ENCODE results near the gene TRIM15. TPM values are rescaled to one million over a fixed set of nuclear protein-coding genes. Genes with fewer than 3 reads are reported as not detected.

TRIM15 gene
- total and polyA plus RNA-seq, 8 donors: 0.12 to 0.35 (median 0.19) TPM; not detected in 3

Other genes starting within 250 kb of the TRIM15 start
- 100 to 1,000 TPM in 2 of 6 donors, 10 to 100 TPM in 4; 63.7 to 374 (median 79.2) TPM for gene HLA-A, start 221.0 kb upstream of the TRIM15 start, total RNA-seq
- 100 to 1,000 TPM; 220 to 350 TPM for gene HLA-A, start 221.0 kb upstream of the TRIM15 start, polyA plus RNA-seq
- gene POLR1H, start 102.3 kb upstream of the TRIM15 start, total RNA-seq: 10 to 100 TPM; 12.5 to 19.3 (median 13.5) TPM
- 10 to 100 TPM; 20.7 to 29.8 TPM for gene POLR1H, start 102.3 kb upstream of the TRIM15 start, polyA plus RNA-seq
- 10 to 100 TPM; 17.9 to 35.6 (median 23.8) TPM for gene PPP1R11, start 96.3 kb upstream of the TRIM15 start, total RNA-seq
- 10 to 100 TPM; 20.8 to 36.9 TPM for gene PPP1R11, start 96.3 kb upstream of the TRIM15 start, polyA plus RNA-seq
- 1 to 10 TPM in 3 of 6 donors, under 1 TPM in 3; 0.18 to 1.3 (median 0.78) TPM for gene RNF39, start 87.8 kb upstream of the TRIM15 start, total RNA-seq
- under 1 TPM; 0.38 to 0.54 TPM for gene RNF39, start 87.8 kb upstream of the TRIM15 start, polyA plus RNA-seq
- under 1 TPM in 5 of 6 donors, not detected in 1; 0.14 to 0.22 (median 0.16) TPM for gene TRIM31, start 50.5 kb upstream of the TRIM15 start, total RNA-seq
- gene TRIM31, start 50.5 kb upstream of the TRIM15 start, polyA plus RNA-seq: under 1 TPM; 0.15 to 0.19 TPM
- not detected for gene TRIM40, start 27.4 kb upstream of the TRIM15 start, total RNA-seq
- not detected for gene TRIM40, start 27.4 kb upstream of the TRIM15 start, polyA plus RNA-seq
- gene TRIM10, start 2.3 kb upstream of the TRIM15 start, total RNA-seq: under 1 TPM in 1 of 6 donors, not detected in 5; 0.03 TPM
- under 1 TPM in 1 of 2 donors, not detected in 1; 0.02 TPM for gene TRIM10, start 2.3 kb upstream of the TRIM15 start, polyA plus RNA-seq
- 10 to 100 TPM; 12.1 to 25.3 (median 18.7) TPM for gene TRIM26, start 49.9 kb downstream of the TRIM15 start, total RNA-seq
- 10 to 100 TPM; 24.6 to 25.8 TPM for gene TRIM26, start 49.9 kb downstream of the TRIM15 start, polyA plus RNA-seq
- gene TRIM39, start 163.4 kb downstream of the TRIM15 start, total RNA-seq: 1 to 10 TPM; 5.6 to 8.6 (median 6.6) TPM
- gene TRIM39, start 163.4 kb downstream of the TRIM15 start, polyA plus RNA-seq: 10 to 100 TPM; 10.2 to 12.5 TPM
- gene RPP21, start 181.6 kb downstream of the TRIM15 start, total RNA-seq: 10 to 100 TPM; 21.2 to 31.6 (median 25.8) TPM
- 10 to 100 TPM; 84.2 to 93.1 TPM for gene RPP21, start 181.6 kb downstream of the TRIM15 start, polyA plus RNA-seq